Mesenchymal stem cell (in vitro differentiated cells and primary cell): ENCODE measurements around the gene CHD3.

Experiments used
- DNase-seq: peaks from one replicate; pipeline ENCODE4 v3.0.0-alpha.2; 2013
- H2AFZ ChIP-seq: one replicate; pipeline ENCODE4 v1.6.1; 2013; ENCODE audit warnings: low read depth, mild to moderate bottlenecking, control low read depth, inconsistent platforms, low read length, moderate library complexity
- H2AK5ac ChIP-seq: 2 replicates; pipeline ENCODE4 v1.6.1; 2013; ENCODE audit warnings: low read length, moderate library complexity, mild to moderate bottlenecking, inconsistent platforms; ENCODE audit not compliant: severe bottlenecking
- H2BK120ac ChIP-seq: one replicate; pipeline ENCODE4 v1.6.1; 2013; ENCODE audit warnings: low read depth, mild to moderate bottlenecking, inconsistent platforms, low read length, moderate library complexity
- H2BK12ac ChIP-seq, 2 experiments: one replicate each; pipeline ENCODE4 v1.6.1; 2013; ENCODE audit warnings: inconsistent platforms in 2 of 2, low read length in 2 of 2, mild to moderate bottlenecking in 2 of 2, moderate library complexity in 2 of 2, control low read depth in 1 of 2
- H2BK15ac ChIP-seq: one replicate; pipeline ENCODE4 v1.6.1; 2013; ENCODE audit warnings: mild to moderate bottlenecking, low read depth, inconsistent platforms; ENCODE audit not compliant: poor library complexity, severe bottlenecking
- H2BK5ac ChIP-seq: 2 replicates; pipeline ENCODE4 v1.6.1; 2013; ENCODE audit warnings: low read depth, mild to moderate bottlenecking, low read length, control low read depth, inconsistent platforms; ENCODE audit not compliant: poor library complexity, severe bottlenecking
- H3K14ac ChIP-seq, 2 experiments: one replicate each; pipeline ENCODE4 v1.6.1; 2013; ENCODE audit warnings: inconsistent platforms in 2 of 2, low read length in 2 of 2, control low read depth in 1 of 2, mild to moderate bottlenecking in 1 of 2, moderate library complexity in 1 of 2
- H3K18ac ChIP-seq, 2 experiments: one replicate each; pipeline ENCODE4 v1.6.1; 2013; ENCODE audit warnings: inconsistent platforms in 2 of 2, low read length in 2 of 2, control low read depth in 1 of 2, low read depth in 1 of 2, mild to moderate bottlenecking in 1 of 2
- H3K23ac ChIP-seq, 2 experiments: one replicate each; pipeline ENCODE4 v1.6.1; 2013; ENCODE audit warnings: inconsistent platforms in 2 of 2, low read length in 2 of 2, mild to moderate bottlenecking in 2 of 2, moderate library complexity in 2 of 2, control low read depth in 1 of 2
- H3K27ac ChIP-seq: 2 replicates; pipeline ENCODE4 v1.5.1; 2013; ENCODE audit warnings: mild to moderate bottlenecking, moderate library complexity, low read length, control low read depth, inconsistent platforms; ENCODE audit not compliant: poor library complexity, severe bottlenecking
- H3K27me3 ChIP-seq, 2 experiments: 2 replicates each; pipeline versions ENCODE4 v1.6.1 to v1.7.0; 2013; ENCODE audit warnings: low read length in 2 of 2, mild to moderate bottlenecking in 2 of 2, moderate library complexity in 2 of 2, control low read depth in 1 of 2, inconsistent platforms in 1 of 2; ENCODE audit not compliant: control insufficient read depth in 1 of 2, insufficient read depth in 1 of 2
- H3K36me3 ChIP-seq, 2 experiments: 2 replicates each; pipeline versions ENCODE4 v1.6.1 to v1.7.0; 2013; ENCODE audit warnings: low read length in 2 of 2, control low read depth in 1 of 2, inconsistent platforms in 1 of 2, low read depth in 1 of 2, mild to moderate bottlenecking in 1 of 2; ENCODE audit not compliant: insufficient read depth in 2 of 2, control insufficient read depth in 1 of 2
- H3K4ac ChIP-seq, 2 experiments: one replicate each; pipeline ENCODE4 v1.6.1; 2013; ENCODE audit warnings: inconsistent platforms in 2 of 2, low read length in 2 of 2, mild to moderate bottlenecking in 2 of 2, moderate library complexity in 2 of 2, control low read depth in 1 of 2, low read depth in 1 of 2
- H3K4me1 ChIP-seq: 2 replicates; pipeline ENCODE4 v1.6.1; 2013; ENCODE audit warnings: low read depth, low read length, control low read depth; ENCODE audit not compliant: control insufficient read depth, insufficient read depth
- H3K4me2 ChIP-seq: 2 replicates; pipeline ENCODE4 v1.6.1; 2013; ENCODE audit warnings: low read length, mild to moderate bottlenecking, inconsistent platforms; ENCODE audit not compliant: poor library complexity, severe bottlenecking
- H3K4me3 ChIP-seq, 2 experiments: 2 replicates each; pipeline versions ENCODE4 v1.5.1 to v1.7.0; 2013; ENCODE audit warnings: low read length in 2 of 2, mild to moderate bottlenecking in 2 of 2, control low read depth in 1 of 2, low read depth in 1 of 2; ENCODE audit not compliant: insufficient read depth in 1 of 2
- H3K79me1 ChIP-seq: replicated peaks from 2 replicates; pipeline ENCODE4 v1.6.1; 2013; ENCODE audit warnings: mild to moderate bottlenecking, control low read depth, low read length, inconsistent platforms; ENCODE audit not compliant: poor library complexity, severe bottlenecking
- H3K9ac ChIP-seq: 2 replicates; pipeline ENCODE4 v1.7.0; 2013; ENCODE audit warnings: mild to moderate bottlenecking, low read length, moderate library complexity
- H3K9me3 ChIP-seq: 2 replicates; pipeline ENCODE4 v1.7.0; 2013; ENCODE audit warnings: mild to moderate bottlenecking, low read length; ENCODE audit not compliant: control insufficient read depth
- H4K8ac ChIP-seq: one replicate; pipeline ENCODE4 v1.6.1; 2013; ENCODE audit warnings: inconsistent platforms, mild to moderate bottlenecking, low read length, moderate library complexity
- H4K91ac ChIP-seq: one replicate; pipeline ENCODE4 v1.6.1; 2013; ENCODE audit warnings: mild to moderate bottlenecking, low read length, inconsistent platforms
- WGBS: methylation state at CpG from one replicate; pipeline ENCODE4 v1.1.7; 2013; ENCODE audit warnings: mixed read lengths; 5-methylcytosine and 5-hydroxymethylcytosine counted together

CHD3 gene

DNA sequence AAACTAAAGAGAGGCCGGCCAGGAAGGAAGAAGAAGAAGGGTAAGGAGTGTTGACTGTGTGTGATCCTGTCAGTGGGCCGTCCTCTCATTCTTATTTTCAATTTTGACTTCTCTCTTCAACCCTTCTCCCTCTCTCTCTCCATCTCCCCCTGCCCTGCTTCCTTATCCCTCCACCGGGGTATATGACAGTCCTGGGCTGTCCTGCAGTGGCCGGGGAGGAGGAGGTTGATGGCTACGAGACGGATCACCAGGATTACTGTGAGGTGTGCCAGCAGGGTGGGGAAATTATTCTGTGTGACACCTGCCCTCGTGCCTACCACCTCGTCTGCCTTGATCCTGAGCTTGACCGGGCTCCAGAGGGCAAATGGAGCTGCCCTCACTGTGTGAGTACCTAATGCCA, 5.6 kb downstream of the CHD3 start:
- no peak overlapping the region for H3K27ac ChIP-seq
- H3K23ac ChIP-seq = no peak overlapping the region
- no peaks in the 10 kb centered on the region for H3K27me3 ChIP-seq
- no peak overlapping the region for H2AK5ac ChIP-seq
- no peaks in the 10 kb centered on the region for H3K9me3 ChIP-seq
- H3K4me3 ChIP-seq = no peak overlapping the region
- H2BK120ac ChIP-seq = no peak overlapping the region
- H2BK12ac ChIP-seq = no peak overlapping the region
- H2BK15ac ChIP-seq = no peak overlapping the region
- no peak overlapping the region for H3K18ac ChIP-seq
- H4K91ac ChIP-seq = no peak overlapping the region
- H2AFZ ChIP-seq = no peak overlapping the region
- no peak overlapping the region for H3K14ac ChIP-seq
- no peak overlapping the region for H2BK5ac ChIP-seq
- WGBS = 99% methylated on average over 7 of the region's 9 CpGs
- no peak overlapping the region for H3K4me2 ChIP-seq
- H4K8ac ChIP-seq = no peak overlapping the region
- peaks cover 4% of the 10 kb centered on the region for H3K4me1 ChIP-seq
- peaks cover 72 to 77% of the 10 kb centered on the region in 2 experiments for H3K36me3 ChIP-seq
- peaks cover 58% of the 10 kb centered on the region for H3K79me1 ChIP-seq
- peak overlapping the region; percentile 5 for H3K9ac ChIP-seq
- H3K4ac ChIP-seq = no peak overlapping the region
- no peak for DNase-seq

DNA sequence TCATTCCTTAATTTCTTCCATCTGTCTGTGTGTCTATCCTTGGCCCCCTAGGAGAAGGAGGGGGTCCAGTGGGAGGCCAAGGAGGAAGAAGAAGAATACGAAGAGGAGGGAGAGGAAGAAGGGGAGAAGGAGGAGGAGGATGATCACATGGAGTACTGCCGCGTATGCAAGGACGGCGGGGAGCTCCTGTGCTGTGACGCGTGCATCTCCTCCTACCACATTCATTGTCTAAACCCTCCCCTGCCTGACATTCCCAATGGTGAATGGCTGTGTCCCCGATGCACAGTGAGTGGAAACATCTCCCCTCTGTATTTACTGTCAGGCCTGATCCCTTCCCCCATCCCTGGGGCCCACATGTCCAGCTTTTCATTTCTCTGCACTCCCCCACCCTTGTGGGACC, 6.3 kb downstream of the CHD3 start:
- no peak overlapping the region for H2BK15ac ChIP-seq
- H3K79me1 ChIP-seq = peaks cover 60% of the 10 kb centered on the region
- no peaks in the 10 kb centered on the region for H3K4me1 ChIP-seq
- peaks cover 78 to 84% of the 10 kb centered on the region in 2 experiments for H3K36me3 ChIP-seq
- WGBS = 95% methylated on average over 8 of the region's 8 CpGs
- no peak overlapping the region for H2AFZ ChIP-seq
- no peak overlapping the region for H3K27ac ChIP-seq
- no peaks in the 10 kb centered on the region for H3K27me3 ChIP-seq
- no peak overlapping the region for H2BK5ac ChIP-seq
- H3K14ac ChIP-seq = no peak overlapping the region
- no peak overlapping the region for H3K23ac ChIP-seq
- peak overlapping the region; percentile 5 for H3K9ac ChIP-seq
- no peak overlapping the region for H3K4me2 ChIP-seq
- DNase-seq = no peak
- no peak overlapping the region for H3K4me3 ChIP-seq
- no peak overlapping the region for H4K91ac ChIP-seq
- no peak overlapping the region for H2BK120ac ChIP-seq
- no peaks in the 10 kb centered on the region for H3K9me3 ChIP-seq
- H2BK12ac ChIP-seq = no peak overlapping the region
- no peak overlapping the region for H3K18ac ChIP-seq
- no peak overlapping the region for H3K4ac ChIP-seq
- no peak overlapping the region for H4K8ac ChIP-seq
- H2AK5ac ChIP-seq = no peak overlapping the region

DNA sequence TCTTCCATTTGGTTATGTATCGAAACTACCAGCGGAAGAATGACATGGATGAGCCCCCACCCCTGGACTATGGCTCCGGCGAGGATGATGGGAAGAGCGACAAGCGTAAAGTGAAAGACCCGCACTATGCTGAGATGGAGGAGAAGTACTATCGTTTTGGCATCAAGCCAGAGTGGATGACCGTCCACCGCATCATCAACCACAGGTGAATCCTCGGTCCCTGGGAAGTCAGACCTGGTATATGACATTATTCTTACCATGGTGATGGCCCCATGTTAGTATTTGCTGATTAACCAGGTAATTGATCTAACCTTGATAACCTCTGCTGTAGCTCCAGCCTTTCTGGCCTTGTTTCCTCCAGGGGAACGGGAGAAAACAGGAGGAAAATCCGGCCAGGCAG, 8.5 kb downstream of the CHD3 start:
- H2AK5ac ChIP-seq = no peak overlapping the region
- no peak overlapping the region for H3K4me2 ChIP-seq
- no peak overlapping the region for H3K27ac ChIP-seq
- no peak overlapping the region for H2BK5ac ChIP-seq
- peak overlapping the region; percentile 54 for H3K9ac ChIP-seq
- no peak overlapping the region for H3K18ac ChIP-seq
- H3K4ac ChIP-seq = no peak overlapping the region
- no peaks in the 10 kb centered on the region for H3K9me3 ChIP-seq
- no peak overlapping the region for H2BK120ac ChIP-seq
- H3K23ac ChIP-seq = no peak overlapping the region
- no peak overlapping the region for H3K14ac ChIP-seq
- WGBS = 93% methylated on average over 13 of the region's 13 CpGs
- H2BK15ac ChIP-seq = no peak overlapping the region
- no peaks in the 10 kb centered on the region for H3K27me3 ChIP-seq
- H3K4me3 ChIP-seq = no peak overlapping the region
- H4K91ac ChIP-seq = no peak overlapping the region
- no peak for DNase-seq
- H3K4me1 ChIP-seq = no peaks in the 10 kb centered on the region
- H4K8ac ChIP-seq = no peak overlapping the region
- H3K36me3 ChIP-seq = peaks cover 78 to 86% of the 10 kb centered on the region in 2 experiments
- no peak overlapping the region for H2BK12ac ChIP-seq
- peaks cover 56% of the 10 kb centered on the region for H3K79me1 ChIP-seq
- H2AFZ ChIP-seq = no peak overlapping the region

DNA sequence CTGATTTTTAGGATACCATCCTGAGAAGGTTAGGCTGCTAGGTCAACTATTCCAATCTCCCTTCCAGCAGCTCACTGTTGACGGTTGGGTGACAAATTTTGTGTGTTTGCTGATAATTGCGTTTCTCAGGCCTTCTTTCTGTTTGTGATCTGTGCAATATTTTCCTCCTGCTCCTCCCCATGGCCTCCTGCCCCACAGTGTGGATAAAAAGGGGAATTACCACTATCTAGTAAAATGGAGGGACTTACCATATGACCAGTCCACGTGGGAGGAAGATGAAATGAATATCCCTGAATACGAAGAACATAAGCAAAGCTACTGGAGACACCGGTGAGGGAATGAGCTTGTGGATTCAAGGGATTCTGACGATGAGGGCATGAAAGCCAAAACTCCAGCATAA, 9.2 kb downstream of the CHD3 start:
- no peak overlapping the region for H2BK5ac ChIP-seq
- no peak overlapping the region for H4K91ac ChIP-seq
- H2AFZ ChIP-seq = no peak overlapping the region
- H3K14ac ChIP-seq = no peak overlapping the region
- H3K4me1 ChIP-seq = no peaks in the 10 kb centered on the region
- H2AK5ac ChIP-seq = no peak overlapping the region
- H3K4ac ChIP-seq = no peak overlapping the region
- H3K18ac ChIP-seq = no peak overlapping the region
- H2BK15ac ChIP-seq = no peak overlapping the region
- 82% methylated on average over 4 of the region's 6 CpGs for WGBS
- no peaks in the 10 kb centered on the region for H3K27me3 ChIP-seq
- H3K27ac ChIP-seq = no peak overlapping the region
- H2BK120ac ChIP-seq = no peak overlapping the region
- no peaks in the 10 kb centered on the region for H3K9me3 ChIP-seq
- H3K23ac ChIP-seq = no peak overlapping the region
- H3K4me3 ChIP-seq = no peak overlapping the region
- peak overlapping the region; percentile 54 for H3K9ac ChIP-seq
- H2BK12ac ChIP-seq = no peak overlapping the region
- no peak overlapping the region for H3K4me2 ChIP-seq
- peaks cover 80 to 88% of the 10 kb centered on the region in 2 experiments for H3K36me3 ChIP-seq
- H4K8ac ChIP-seq = no peak overlapping the region
- peaks cover 55% of the 10 kb centered on the region for H3K79me1 ChIP-seq
- peak; percentile 70 for DNase-seq
